Lower lobe of right lung (tissue), 2 donors: Measurements from ENCODE around the gene NSUN2. TPM values are rescaled to one million over a fixed set of nuclear protein-coding genes. Genes with fewer than 3 reads are reported as not detected.

Experiments used
- ATAC-seq, 2 donors: fragments of 200-7000 bp; cut with Tn5 transposase; one replicate each; pipeline ENCODE4 v1.9.1; 2020 to 2022; ENCODE audit warnings: mild to moderate bottlenecking in 2 of 2, moderate library complexity in 2 of 2
- DNase-seq: peaks from one replicate; pipeline ENCODE4 v3.0.0-alpha.2; 2020
- H3K27ac ChIP-seq: fragments of 200-600 bp; one replicate; pipeline ENCODE4 v1.8.0; 2022
- H3K27me3 ChIP-seq: fragments of 200-600 bp; one replicate; pipeline ENCODE4 v1.8.0; 2022; ENCODE audit warnings: low read depth
- H3K36me3 ChIP-seq: fragments of 200-600 bp; one replicate; pipeline ENCODE4 v1.8.0; 2022; ENCODE audit warnings: mild to moderate bottlenecking
- H3K4me1 ChIP-seq: fragments of 200-600 bp; one replicate; pipeline ENCODE4 v1.8.0; 2022
- H3K4me3 ChIP-seq: fragments of 200-600 bp; one replicate; pipeline ENCODE4 v1.8.0; 2022; ENCODE audit warnings: mild to moderate bottlenecking
- H3K9me3 ChIP-seq: fragments of 200-600 bp; one replicate; pipeline ENCODE4 v1.8.0; 2022
- intact Hi-C: fragments of 100-400 bp; cut with DNase I; formaldehyde crosslinking; loops from one replicate; pipeline ENCODE4 v1.11.0; 2022
- total RNA-seq: library from RNA; stranded (reverse); fragmentation: NEBNext Ultra II Directional; extraction: Animal tissue kit (Norgen Biotek cat#: 25700); gene quantifications from one replicate; pipeline ENCODE4 v1.2.1, GENCODE V29; 2021
- TF ChIP-seq, protein P1 (sequence below): fragments of 200-600 bp; IDR thresholded peaks from one replicate; pipeline ENCODE4 v1.8.0; 2022; ENCODE audit warnings: antibody characterized with exemption, mild to moderate bottlenecking
- donor health status: DM: no; HTN: yes; CAD: no; lungs with severe emphysema.

Gene NSUN2
- total RNA-seq, 1 donor from 2014 or later, result 43.3 TPM

GRCh38 chr5:6611334-6612256 lies 21.2 kb downstream of the NSUN2 start:
- intact Hi-C loops, result no loop called here

GRCh38 chr5:6608016-6608415 lies 24.8 kb downstream of the NSUN2 start:
- H3K36me3 ChIP-seq, result peaks cover 100% of the 10 kb centered on the region
- no peak overlapping the region for H3K4me3 ChIP-seq
- DNase-seq, result no peak
- no peak for ATAC-seq
- TF ChIP-seq, protein P1, sequence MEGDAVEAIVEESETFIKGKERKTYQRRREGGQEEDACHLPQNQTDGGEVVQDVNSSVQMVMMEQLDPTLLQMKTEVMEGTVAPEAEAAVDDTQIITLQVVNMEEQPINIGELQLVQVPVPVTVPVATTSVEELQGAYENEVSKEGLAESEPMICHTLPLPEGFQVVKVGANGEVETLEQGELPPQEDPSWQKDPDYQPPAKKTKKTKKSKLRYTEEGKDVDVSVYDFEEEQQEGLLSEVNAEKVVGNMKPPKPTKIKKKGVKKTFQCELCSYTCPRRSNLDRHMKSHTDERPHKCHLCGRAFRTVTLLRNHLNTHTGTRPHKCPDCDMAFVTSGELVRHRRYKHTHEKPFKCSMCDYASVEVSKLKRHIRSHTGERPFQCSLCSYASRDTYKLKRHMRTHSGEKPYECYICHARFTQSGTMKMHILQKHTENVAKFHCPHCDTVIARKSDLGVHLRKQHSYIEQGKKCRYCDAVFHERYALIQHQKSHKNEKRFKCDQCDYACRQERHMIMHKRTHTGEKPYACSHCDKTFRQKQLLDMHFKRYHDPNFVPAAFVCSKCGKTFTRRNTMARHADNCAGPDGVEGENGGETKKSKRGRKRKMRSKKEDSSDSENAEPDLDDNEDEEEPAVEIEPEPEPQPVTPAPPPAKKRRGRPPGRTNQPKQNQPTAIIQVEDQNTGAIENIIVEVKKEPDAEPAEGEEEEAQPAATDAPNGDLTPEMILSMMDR, result no peak
- H3K4me1 ChIP-seq, result no peaks in the 10 kb centered on the region
- no peaks in the 10 kb centered on the region for H3K27me3 ChIP-seq
- intact Hi-C loops, result no loop called here
- no peaks in the 10 kb centered on the region for H3K9me3 ChIP-seq
- H3K27ac ChIP-seq, result no peak overlapping the region

More at GRCh38 chr5:6611334-6612256, 21.2 kb downstream of the NSUN2 start:
- no peak for ATAC-seq
- Histone ChIP-seq H3K4me1 (no peaks in the 10 kb centered on the region), H3K27me3 (no peaks in the 10 kb centered on the region), H3K36me3 (peaks cover 98% of the 10 kb centered on the region), H3K27ac (no peak overlapping the region), H3K4me3 (no peak overlapping the region), H3K9me3 (no peaks in the 10 kb centered on the region)
- TF ChIP-seq, protein P1, result no peak
- DNase-seq, result no peak

DNA sequence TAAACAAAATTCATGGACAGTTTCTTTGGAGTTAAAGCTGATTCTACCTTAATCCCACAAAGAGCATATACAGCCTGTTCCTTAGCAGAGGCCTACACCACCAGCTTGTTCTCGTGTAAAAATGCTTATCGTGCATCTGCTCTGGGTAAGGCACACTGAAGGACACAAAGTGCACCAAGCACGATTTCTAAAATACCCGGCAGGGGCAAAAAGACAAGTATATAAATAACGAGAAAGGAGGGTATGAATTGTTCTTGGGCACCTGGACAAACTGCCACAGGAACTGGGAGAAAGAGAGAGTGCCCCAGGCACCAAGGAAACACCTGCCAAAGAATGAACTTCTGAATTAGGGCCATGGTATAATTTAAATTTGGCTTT lies 25.3 kb downstream of the NSUN2 start:
- Histone ChIP-seq H3K36me3 (peaks cover 100% of the 10 kb centered on the region), H3K4me1 (no peaks in the 10 kb centered on the region), H3K27ac (no peak overlapping the region), H3K27me3 (no peaks in the 10 kb centered on the region), H3K4me3 (no peak overlapping the region), H3K9me3 (no peaks in the 10 kb centered on the region)
- DNase-seq, result no peak
- intact Hi-C loops, result no loop called here
- ATAC-seq, result no peak
- TF ChIP-seq, protein P1, result no peak

DNA sequence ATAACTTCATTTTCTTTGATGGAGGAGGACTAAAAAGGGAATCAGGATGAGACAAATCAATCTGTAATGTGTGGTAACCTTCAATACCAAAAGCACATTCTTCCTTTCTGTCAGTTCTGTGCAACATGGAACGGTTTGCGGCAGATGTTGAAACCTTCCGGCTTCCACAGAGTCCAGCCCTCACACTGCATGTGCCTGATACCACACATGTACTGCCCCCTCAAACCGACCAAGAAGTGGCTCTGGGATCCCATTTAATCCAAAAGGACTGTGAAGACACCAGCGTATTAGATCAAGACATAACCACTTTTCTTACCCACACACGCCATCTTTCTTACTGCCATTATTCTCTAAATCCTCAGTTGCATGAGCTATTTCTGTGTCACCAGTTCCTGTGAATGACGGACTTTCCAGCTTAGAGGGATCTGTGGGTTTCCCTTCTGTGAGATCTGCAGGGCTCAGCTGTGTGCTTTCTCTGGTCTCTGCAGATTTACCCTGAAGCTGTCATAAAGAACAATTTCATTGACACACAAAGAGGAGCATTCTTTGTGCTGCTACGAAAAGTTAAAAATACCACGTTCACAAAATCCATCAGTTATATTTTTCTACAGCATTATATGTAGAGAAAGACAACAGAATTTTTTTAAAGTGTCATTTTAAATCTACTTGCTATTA lies 25.8 kb downstream of the NSUN2 start:
- no peak for ATAC-seq
- H3K4me1 ChIP-seq, result no peaks in the 10 kb centered on the region
- no peak for DNase-seq
- intact Hi-C loops, result no loop called here
- TF ChIP-seq, protein P1, result no peak
- no peaks in the 10 kb centered on the region for H3K27me3 ChIP-seq
- H3K9me3 ChIP-seq, result no peaks in the 10 kb centered on the region
- H3K36me3 ChIP-seq, result peaks cover 100% of the 10 kb centered on the region
- no peak overlapping the region for H3K4me3 ChIP-seq
- no peak overlapping the region for H3K27ac ChIP-seq

- Histone ChIP-seq H3K27me3 (no peaks in the 10 kb centered on the region), H3K27ac (no peak overlapping the region), H3K36me3 (peaks cover 100% of the 10 kb centered on the region), H3K4me3 (no peak overlapping the region), H3K4me1 (no peaks in the 10 kb centered on the region), H3K9me3 (no peaks in the 10 kb centered on the region)
- TF ChIP-seq, protein P1, result no peak
- ATAC-seq, result no peak
- DNase-seq, result no peak
- intact Hi-C loops, result no loop called here
Measured at GRCh38 chr5:6604946-6605345, 27.9 kb downstream of the NSUN2 start.
